Measurements from ENCODE around the gene CREB3L1. TPM values are rescaled to one million over a fixed set of nuclear protein-coding genes. Genes with fewer than 3 reads are reported as not detected.

The CREB3L1 gene
- total RNA-seq, 4 donors from 2014 or later = 0.81 to 5.2 (median 1.7) TPM

GRCh38 chr11:46319074-46319453, 41.6 kb downstream of the CREB3L1 start:
- no peaks in the 10 kb centered on the region for H3K27me3 ChIP-seq
- no peak overlapping the region for H3K4me3 ChIP-seq
- no peak for TF ChIP-seq CTCF (IDR thresholded peaks at IDR 0.05)
- no peak for TF ChIP-seq POLR2AphosphoS5 (IDR thresholded peaks at IDR 0.05)
- TF ChIP-seq EP300 (IDR thresholded peaks at IDR 0.05) = no peak
- no peak for TF ChIP-seq POLR2A (IDR thresholded peaks at IDR 0.05)
- no peaks in the 10 kb centered on the region for H3K9me3 ChIP-seq
- peaks cover 0 to 9% (median 0%) of the 10 kb centered on the region in 3 donors for H3K4me1 ChIP-seq
- WGBS, 2 donors (ENCODE audit: low coverage in 1 of 2) = 75 to 100% methylated on average over 2 of the region's 5 CpGs
- H3K36me3 ChIP-seq = peaks cover 0 to 11% of the 10 kb centered on the region in 2 donors
- H3K27ac ChIP-seq = peak overlapping the region in 1 of 4 donors; percentile 6
- no peak for ATAC-seq

GRCh38 chr11:46321757-46322156, 44.3 kb downstream of the CREB3L1 start:
- ATAC-seq = no peak

GRCh38 chr11:46322759-46323158, 45.3 kb downstream of the CREB3L1 start:
- no peak for ATAC-seq
- H3K27me3 ChIP-seq = no peaks in the 10 kb centered on the region
- 60% methylated on average over 4 of the region's 6 CpGs; no CpG with 5 or more reads in 1 of the 2 donors for WGBS, 2 donors (ENCODE audit: low coverage in 1 of 2)
- TF ChIP-seq POLR2A (IDR thresholded peaks at IDR 0.05) (no peak), POLR2AphosphoS5 (IDR thresholded peaks at IDR 0.05) (no peak)
- no peaks in the 10 kb centered on the region for H3K9me3 ChIP-seq
- H3K4me1 ChIP-seq = peaks cover 0 to 9% (median 0%) of the 10 kb centered on the region in 3 donors
- peaks cover 0 to 7% of the 10 kb centered on the region in 2 donors for H3K36me3 ChIP-seq
- H3K4me3 ChIP-seq = no peak overlapping the region
- no peak overlapping the region for H3K27ac ChIP-seq

More at GRCh38 chr11:46321757-46322156, 44.3 kb downstream of the CREB3L1 start:
- peaks cover 0 to 9% (median 0%) of the 10 kb centered on the region in 3 donors for H3K4me1 ChIP-seq
- H3K27ac ChIP-seq = no peak overlapping the region
- no peak overlapping the region for H3K4me3 ChIP-seq
- H3K9me3 ChIP-seq = no peaks in the 10 kb centered on the region
- 84% methylated on average over 2 of the region's 2 CpGs; no CpG with 5 or more reads in 1 of the 2 donors for WGBS, 2 donors (ENCODE audit: low coverage in 1 of 2)
- H3K27me3 ChIP-seq = no peaks in the 10 kb centered on the region
- peaks cover 0 to 11% of the 10 kb centered on the region in 2 donors for H3K36me3 ChIP-seq
- no peak for TF ChIP-seq POLR2A (IDR thresholded peaks at IDR 0.05)
- no peak for TF ChIP-seq CTCF (IDR thresholded peaks at IDR 0.05)
- no peak for TF ChIP-seq EP300 (IDR thresholded peaks at IDR 0.05)
- no peak for TF ChIP-seq POLR2AphosphoS5 (IDR thresholded peaks at IDR 0.05)

GRCh38 chr11:46326813-46327416, 49.5 kb downstream of the CREB3L1 start:
- peaks cover 24% of the 10 kb centered on the region for H3K27me3 ChIP-seq
- H3K9me3 ChIP-seq = no peaks in the 10 kb centered on the region
- WGBS, 2 donors (ENCODE audit: low coverage in 1 of 2) = 92 to 96% methylated on average over 6 to 9 of the region's 10 CpGs
- H3K4me1 ChIP-seq = peaks cover 0 to 11% (median 0%) of the 10 kb centered on the region in 3 donors
- TF ChIP-seq CTCF (IDR thresholded peaks at IDR 0.05) (no peak), EP300 (IDR thresholded peaks at IDR 0.05) (no peak)
- H3K27ac ChIP-seq = no peak overlapping the region
- ATAC-seq = no peak
- no peak overlapping the region for H3K4me3 ChIP-seq
- H3K36me3 ChIP-seq = no peaks in the 10 kb centered on the region

- Histone ChIP-seq H3K36me3 (no peaks in the 10 kb centered on the region), H3K27ac (no peak overlapping the region), H3K9me3 (no peaks in the 10 kb centered on the region), H3K4me3 (no peak overlapping the region), H3K27me3 (peaks cover 33% of the 10 kb centered on the region), H3K4me1 (peaks cover 0 to 19% (median 6%) of the 10 kb centered on the region in 3 donors)
- TF ChIP-seq EP300 (IDR thresholded peaks at IDR 0.05) = no peak
- no peak for ATAC-seq
- 42 to 45% methylated on average over 8 of the region's 8 CpGs for WGBS, 2 donors (ENCODE audit: low coverage in 1 of 2)
These were observed 50.4 kb downstream of the CREB3L1 start for GRCh38 chr11:46327829-46328228.

GRCh38 chr11:46330154-46330553, 52.7 kb downstream of the CREB3L1 start:
- Histone ChIP-seq H3K4me1 (peaks cover 0 to 30% (median 12%) of the 10 kb centered on the region in 3 donors), H3K9me3 (no peaks in the 10 kb centered on the region), H3K27me3 (peaks cover 48% of the 10 kb centered on the region), H3K27ac (no peak overlapping the region), H3K36me3 (no peaks in the 10 kb centered on the region), H3K4me3 (no peak overlapping the region)
- TF ChIP-seq CTCF (IDR thresholded peaks at IDR 0.05) = no peak
- no peak for TF ChIP-seq POLR2A (IDR thresholded peaks at IDR 0.05)
- no peak for TF ChIP-seq EP300 (IDR thresholded peaks at IDR 0.05)
- TF ChIP-seq POLR2AphosphoS5 (IDR thresholded peaks at IDR 0.05) = no peak
- 48 to 67% methylated on average over 2 to 4 of the region's 5 CpGs for WGBS, 2 donors (ENCODE audit: low coverage in 1 of 2)
- ATAC-seq = no peak

Data from gastroesophageal sphincter (tissue), 4 donors.